Keratinocyte (primary cell): ENCODE results near the gene NUP54. TPM values are rescaled to one million over a fixed set of nuclear protein-coding genes. Genes with fewer than 3 reads are reported as not detected.

Experiments used
- DNase-seq: peaks from one replicate; pipeline ENCODE4 v3.0.0-alpha.2; 2011; ENCODE audit warnings: low read depth, missing footprints, low spot score
- FAIRE-seq: peaks from 2 replicates; lab custom pipeline; 2011; peaks lifted over from hg19 to GRCh38; lab: Jason Lieb, UNC
- H2AFZ ChIP-seq: 2 replicates; pipeline ENCODE4 v1.6.0; 2012; ENCODE audit warnings: low read length, control low read depth, inconsistent platforms; ENCODE audit not compliant: control insufficient read depth
- H3K27ac ChIP-seq: 2 replicates; pipeline ENCODE4 v1.5.1; 2011; ENCODE audit warnings: low read length; ENCODE audit not compliant: control insufficient read depth, insufficient read depth
- H3K27me3 ChIP-seq: 3 replicates; pipeline ENCODE4 v1.6.0; 2011; ENCODE audit warnings: low read length; ENCODE audit not compliant: control insufficient read depth, insufficient read depth; ENCODE audit errors: extremely low read depth
- H3K36me3 ChIP-seq, 2 experiments: 2 replicates in 1 of 2; 3 replicates in 1 of 2; pipeline ENCODE4 v1.5.1; 2011; ENCODE audit warnings: low read length in 2 of 2, mild to moderate bottlenecking in 1 of 2; ENCODE audit not compliant: control insufficient read depth in 2 of 2, insufficient read depth in 2 of 2; ENCODE audit errors: extremely low read depth in 1 of 2
- H3K4me1 ChIP-seq: 3 replicates; pipeline ENCODE4 v1.5.1; 2011; ENCODE audit warnings: low read length; ENCODE audit not compliant: control insufficient read depth, insufficient read depth; ENCODE audit errors: extremely low read depth
- H3K4me2 ChIP-seq: 3 replicates; pipeline ENCODE4 v1.6.0; 2011; ENCODE audit warnings: low read depth, low read length; ENCODE audit not compliant: control insufficient read depth, insufficient read depth; ENCODE audit errors: extremely low read depth
- H3K4me3 ChIP-seq, 3 experiments: fragments of 200-600 bp in 1 of 3; sonication (generic) in 1 of 3; 2 replicates in 2 of 3; 3 replicates in 1 of 3; pipeline ENCODE4 v1.5.1; 2011 to 2016; ENCODE audit warnings: low read length in 3 of 3, mild to moderate bottlenecking in 3 of 3, control low read depth in 2 of 3, inconsistent platforms in 1 of 3, low read depth in 1 of 3, mixed read lengths in 1 of 3, mixed run types in 1 of 3, moderate library complexity in 1 of 3; ENCODE audit not compliant: control insufficient read depth in 2 of 3, insufficient read depth in 2 of 3; ENCODE audit errors: extremely low read depth in 1 of 3
- H3K79me2 ChIP-seq: 2 replicates; pipeline ENCODE4 v1.6.0; 2012; ENCODE audit warnings: low read length; ENCODE audit not compliant: control insufficient read depth, insufficient read depth
- H3K9ac ChIP-seq: 3 replicates; pipeline ENCODE4 v1.6.0; 2011; ENCODE audit warnings: low read length; ENCODE audit not compliant: control insufficient read depth, insufficient read depth; ENCODE audit errors: extremely low read depth
- H3K9me1 ChIP-seq: 3 replicates; pipeline ENCODE4 v1.6.0; 2011; ENCODE audit warnings: low read length; ENCODE audit not compliant: control insufficient read depth, insufficient read depth; ENCODE audit errors: extremely low read depth
- H3K9me3 ChIP-seq: 2 replicates; pipeline ENCODE4 v1.5.1; 2012; ENCODE audit warnings: low read depth, low read length; ENCODE audit not compliant: control insufficient read depth
- H4K20me1 ChIP-seq: 3 replicates; pipeline ENCODE4 v1.6.0; 2011; ENCODE audit warnings: low read length; ENCODE audit not compliant: control insufficient read depth, insufficient read depth; ENCODE audit errors: extremely low read depth
- CTCF ChIP-seq, 3 experiments: IDR thresholded peaks in 1 of 3; conservative IDR thresholded peaks in 1 of 3; optimal IDR thresholded peaks in 1 of 3; 2 replicates in 2 of 3; 3 replicates in 1 of 3; pipeline versions ENCODE3 to v1.5.1; 2011; ENCODE audit warnings: low read length in 3 of 3, mild to moderate bottlenecking in 3 of 3, moderate library complexity in 2 of 3, control low read depth in 1 of 3, inconsistent platforms in 1 of 3; ENCODE audit not compliant: insufficient read depth in 2 of 3; ENCODE audit errors: extremely low read depth in 1 of 3
- EZH2 ChIP-seq: IDR thresholded peaks from one replicate; pipeline ENCODE4 v1.6.1; 2012; ENCODE audit warnings: inconsistent platforms, mild to moderate bottlenecking, low read length, moderate library complexity
- dilution Hi-C: fragments of 300-500 bp; cut with MboI; formaldehyde crosslinking; loops from one replicate; pipeline ENCODE4 v1.7.0; 2020; ENCODE audit warnings: low sequenced_read_pairs; ENCODE audit not compliant: extremely low pct_ligation_motif_present
- polyA plus RNA-seq, 5 experiments: library from polyadenylated mRNA; depleted of rRNA in 3 of 5; stranded (reverse) in 3 of 5; stranded (forward) in 1 of 5; unstranded in 1 of 5; fragments of >200 nt; gene quantifications; 1 replicate in 1 of 5; 2 replicates in 3 of 5; 3 replicates in 1 of 5; pipeline versions ENCODE4 v1.2.1 to v1.2.3, GENCODE V29; 2011 to 2012; ENCODE audit warnings: missing spikeins in 2 of 5, low read depth in 1 of 5, low replicate concordance in 1 of 5

NUP54 gene
- polyA plus RNA-seq, 1 donor (not counting 4 experiments of a cell fraction or from before 2014, with no cell fraction given): 59.2 TPM

DNA sequence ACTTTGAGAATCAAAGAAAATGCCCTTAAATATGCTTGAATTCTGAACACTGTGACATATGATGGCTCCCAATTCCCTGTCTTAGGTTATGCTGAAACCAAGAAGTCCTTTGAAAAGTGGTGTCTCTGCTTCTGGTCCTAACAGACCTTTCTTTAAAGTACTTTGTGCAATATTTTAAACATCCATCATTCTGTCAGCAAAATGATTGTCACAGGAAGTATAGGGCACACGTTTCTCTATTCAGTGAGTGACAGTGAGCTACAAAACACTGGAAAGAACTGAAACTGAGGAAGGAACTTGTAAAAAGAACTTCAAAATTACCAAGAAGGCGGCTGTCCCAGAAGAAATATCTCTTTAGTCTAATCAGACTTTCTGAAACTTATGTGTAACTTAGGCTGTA is 12.2 kb upstream of the NUP54 start:
- Histone ChIP-seq H3K27me3 (no peaks in the 10 kb centered on the region), H3K4me3 (no peak overlapping the region), H2AFZ (no peak overlapping the region), H3K9me1 (no peaks in the 10 kb centered on the region), H3K9me3 (no peaks in the 10 kb centered on the region), H3K79me2 (no peaks in the 10 kb centered on the region), H3K4me2 (no peak overlapping the region), H3K27ac (no peak overlapping the region), H4K20me1 (no peaks in the 10 kb centered on the region), H3K4me1 (peaks cover 5% of the 10 kb centered on the region), H3K9ac (no peak overlapping the region), H3K36me3 (peaks cover 0 to 13% of the 10 kb centered on the region in 2 experiments)
- DNase-seq: no peak
- dilution Hi-C loops: no loop called here
- TF ChIP-seq EZH2 (no peak), CTCF (optimal IDR thresholded peaks at IDR 0.05 in 1 of 3, IDR thresholded peaks at IDR 0.05 in 1 of 3, conservative IDR thresholded peaks at IDR 0.05 in 1 of 3; ENCODE audit: extremely low read depth in 1 of 3, insufficient read depth in 2 of 3, low read length in 3 of 3) (no peak)
- no peak for FAIRE-seq

DNA sequence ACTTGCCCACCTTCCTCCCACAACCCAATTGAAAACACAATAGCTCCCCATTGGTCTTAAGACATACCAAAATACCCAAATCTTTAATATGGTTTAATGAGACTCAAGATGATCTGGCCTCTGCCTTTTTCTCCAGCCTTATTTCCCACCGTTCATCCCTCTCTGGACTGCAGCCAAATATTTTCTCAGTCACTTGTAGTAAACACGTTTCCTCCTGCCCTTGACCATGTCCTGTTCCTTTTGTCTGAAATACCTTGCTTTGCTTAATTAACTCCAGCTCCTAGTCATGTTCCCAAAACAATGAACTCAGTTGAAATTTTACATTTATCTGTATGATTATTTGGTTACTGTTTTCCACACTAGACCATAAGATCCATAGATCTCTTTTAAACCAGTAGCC is 8.4 kb upstream of the NUP54 start:
- Histone ChIP-seq H3K36me3 (peaks cover 0 to 4% of the 10 kb centered on the region in 2 experiments), H3K27ac (no peak overlapping the region), H3K9me1 (no peaks in the 10 kb centered on the region), H3K27me3 (no peaks in the 10 kb centered on the region), H4K20me1 (no peaks in the 10 kb centered on the region), H3K9me3 (no peaks in the 10 kb centered on the region), H3K4me3 (no peak overlapping the region), H2AFZ (no peak overlapping the region), H3K4me1 (peaks cover 5% of the 10 kb centered on the region), H3K4me2 (no peak overlapping the region), H3K9ac (no peak overlapping the region), H3K79me2 (no peaks in the 10 kb centered on the region)
- dilution Hi-C loops: no loop called here
- no peak for FAIRE-seq
- no peak for DNase-seq
- TF ChIP-seq EZH2: no peak
- no peak for TF ChIP-seq CTCF (optimal IDR thresholded peaks at IDR 0.05 in 1 of 3, IDR thresholded peaks at IDR 0.05 in 1 of 3, conservative IDR thresholded peaks at IDR 0.05 in 1 of 3; ENCODE audit: extremely low read depth in 1 of 3, insufficient read depth in 2 of 3, low read length in 3 of 3)
